ENCODE results near the gene ARHGAP26. TPM values are rescaled to one million over a fixed set of nuclear protein-coding genes. Genes with fewer than 3 reads are reported as not detected.

Gene ARHGAP26
- total RNA-seq, 1 donor from 2014 or later: 20.1 TPM

DNA sequence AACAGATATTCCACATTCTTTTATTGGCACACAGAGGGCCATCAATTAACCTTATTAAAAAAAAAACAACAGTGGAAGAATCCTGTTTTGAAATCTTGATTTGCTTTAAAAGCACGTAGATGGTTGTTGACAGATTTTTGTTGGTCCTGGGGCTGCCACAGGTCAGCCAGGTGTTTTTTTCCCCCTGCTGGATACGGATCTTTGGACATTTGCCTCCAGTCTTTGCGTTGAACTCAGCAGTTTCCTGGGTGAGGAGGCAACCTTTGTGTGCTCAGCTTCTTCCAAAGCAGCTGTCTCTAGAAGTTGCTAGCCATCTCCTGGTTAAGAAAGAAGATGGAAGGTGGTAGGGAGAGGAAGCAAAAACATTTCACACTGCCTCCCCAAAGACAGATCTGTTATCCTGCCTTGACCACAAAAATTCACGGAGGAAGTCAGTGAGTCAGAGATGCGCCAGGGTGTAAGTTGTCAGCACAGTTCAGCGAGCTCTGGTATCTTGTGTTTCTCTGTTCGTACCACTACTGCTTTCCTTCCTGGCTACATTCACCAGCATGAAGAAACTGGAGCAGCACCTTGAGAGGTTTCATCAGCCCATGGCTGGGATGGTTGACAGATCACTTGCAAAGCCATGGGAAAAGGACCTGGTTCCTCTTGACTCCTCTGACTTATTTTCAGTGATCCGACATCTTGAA lies 207.3 kb downstream of the ARHGAP26 start:
- no peaks in the 10 kb centered on the region for H3K27me3 Mint-ChIP-seq (ENCODE audit: unreplicated experiment)
- no peak overlapping the region for H3K27ac Mint-ChIP-seq (ENCODE audit: unreplicated experiment)
- peaks cover 12% of the 10 kb centered on the region for H3K4me1 Mint-ChIP-seq (ENCODE audit: low read depth, unreplicated experiment)
- no peak for DNase-seq
- peaks cover 3% of the 10 kb centered on the region for H3K9me3 Mint-ChIP-seq (ENCODE audit: unreplicated experiment)
- no peaks in the 10 kb centered on the region for H3K36me3 Mint-ChIP-seq (ENCODE audit: unreplicated experiment)
- H3K4me3 Mint-ChIP-seq (ENCODE audit: unreplicated experiment): no peak overlapping the region
- no peak for TF ChIP-seq CTCF (IDR thresholded peaks at IDR 0.05; ENCODE audit: partially characterized antibody, unreplicated experiment)

GRCh38 chr5:142978252-142978651 lies 208.1 kb downstream of the ARHGAP26 start:
- no peak for DNase-seq
- H3K4me1 Mint-ChIP-seq (ENCODE audit: low read depth, unreplicated experiment): peaks cover 12% of the 10 kb centered on the region
- H3K27ac Mint-ChIP-seq (ENCODE audit: unreplicated experiment): no peak overlapping the region
- no peak overlapping the region for H3K4me3 Mint-ChIP-seq (ENCODE audit: unreplicated experiment)
- H3K27me3 Mint-ChIP-seq (ENCODE audit: unreplicated experiment): no peaks in the 10 kb centered on the region
- H3K36me3 Mint-ChIP-seq (ENCODE audit: unreplicated experiment): no peaks in the 10 kb centered on the region
- peaks cover 3% of the 10 kb centered on the region for H3K9me3 Mint-ChIP-seq (ENCODE audit: unreplicated experiment)
- TF ChIP-seq CTCF (IDR thresholded peaks at IDR 0.05; ENCODE audit: partially characterized antibody, unreplicated experiment): no peak

DNA sequence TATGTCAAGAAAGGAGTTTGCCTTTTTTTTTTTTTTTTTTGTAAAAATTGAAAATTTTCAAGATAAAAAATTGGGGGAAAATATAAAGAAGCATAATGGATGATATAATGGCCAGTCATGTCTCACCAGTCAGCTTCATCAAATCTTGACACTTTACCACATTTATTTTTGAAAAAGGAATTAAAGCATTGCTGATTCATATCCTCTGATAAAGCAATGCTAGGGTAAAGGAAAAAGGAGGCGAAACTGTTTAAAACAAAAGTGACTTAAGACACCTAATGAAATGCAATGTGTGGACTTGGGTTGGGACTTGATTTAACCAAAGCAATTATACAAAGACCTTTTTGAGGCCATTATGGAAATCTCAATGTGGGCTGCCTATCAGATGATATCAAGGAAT lies 208.5 kb downstream of the ARHGAP26 start:
- no peak for TF ChIP-seq CTCF (IDR thresholded peaks at IDR 0.05; ENCODE audit: partially characterized antibody, unreplicated experiment)
- no peak for DNase-seq
- no peak overlapping the region for H3K27ac Mint-ChIP-seq (ENCODE audit: unreplicated experiment)
- H3K36me3 Mint-ChIP-seq (ENCODE audit: unreplicated experiment): no peaks in the 10 kb centered on the region
- no peak overlapping the region for H3K4me3 Mint-ChIP-seq (ENCODE audit: unreplicated experiment)
- peaks cover 12% of the 10 kb centered on the region for H3K4me1 Mint-ChIP-seq (ENCODE audit: low read depth, unreplicated experiment)
- no peaks in the 10 kb centered on the region for H3K27me3 Mint-ChIP-seq (ENCODE audit: unreplicated experiment)
- peaks cover 3% of the 10 kb centered on the region for H3K9me3 Mint-ChIP-seq (ENCODE audit: unreplicated experiment)

DNA sequence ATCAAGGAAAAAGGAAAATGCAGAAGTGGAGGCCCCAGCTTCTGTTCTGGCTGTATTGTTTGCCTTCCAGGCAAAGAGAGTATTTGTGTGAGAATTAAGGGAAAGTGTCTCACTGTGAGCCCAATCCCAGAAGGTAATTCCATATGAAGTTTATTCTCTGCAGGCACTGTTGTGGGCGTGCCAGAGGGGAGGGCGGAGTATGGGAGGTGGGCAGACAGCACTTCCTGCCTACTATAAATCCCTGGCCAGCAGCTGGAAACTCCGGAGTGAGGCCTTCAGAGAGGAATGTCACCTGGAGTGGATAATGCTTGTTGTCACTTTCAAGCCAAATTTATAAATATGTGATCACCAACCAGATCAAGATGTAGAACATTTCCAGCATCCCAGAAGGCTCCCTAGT lies 209.5 kb downstream of the ARHGAP26 start:
- no peak for DNase-seq
- peaks cover 2% of the 10 kb centered on the region for H3K9me3 Mint-ChIP-seq (ENCODE audit: unreplicated experiment)
- H3K27ac Mint-ChIP-seq (ENCODE audit: unreplicated experiment): no peak overlapping the region
- H3K27me3 Mint-ChIP-seq (ENCODE audit: unreplicated experiment): no peaks in the 10 kb centered on the region
- H3K36me3 Mint-ChIP-seq (ENCODE audit: unreplicated experiment): no peaks in the 10 kb centered on the region
- no peak for TF ChIP-seq CTCF (IDR thresholded peaks at IDR 0.05; ENCODE audit: partially characterized antibody, unreplicated experiment)
- H3K4me3 Mint-ChIP-seq (ENCODE audit: unreplicated experiment): no peak overlapping the region
- peaks cover 20% of the 10 kb centered on the region for H3K4me1 Mint-ChIP-seq (ENCODE audit: low read depth, unreplicated experiment)

GRCh38 chr5:142981475-142981874 lies 211.3 kb downstream of the ARHGAP26 start:
- H3K9me3 Mint-ChIP-seq (ENCODE audit: unreplicated experiment): no peaks in the 10 kb centered on the region
- H3K27me3 Mint-ChIP-seq (ENCODE audit: unreplicated experiment): no peaks in the 10 kb centered on the region
- H3K36me3 Mint-ChIP-seq (ENCODE audit: unreplicated experiment): no peaks in the 10 kb centered on the region
- TF ChIP-seq CTCF (IDR thresholded peaks at IDR 0.05; ENCODE audit: partially characterized antibody, unreplicated experiment): no peak
- peak overlapping the region; percentile 84 for H3K27ac Mint-ChIP-seq (ENCODE audit: unreplicated experiment)
- H3K4me1 Mint-ChIP-seq (ENCODE audit: low read depth, unreplicated experiment): peaks cover 22% of the 10 kb centered on the region
- H3K4me3 Mint-ChIP-seq (ENCODE audit: unreplicated experiment): no peak overlapping the region
- no peak for DNase-seq

Measured in glutamatergic neuron (in vitro differentiated cells).